ENCODE data around the gene CPLANE2.
"Not testable (repeated sequence)": the region's sequence is repeated elsewhere in the genome, so short reads cannot be mapped to it uniquely, and the experiment has no call there.

The CPLANE2 gene

GRCh38 chr1:16236511-16237342, at the start of gene CPLANE2:
Gene CPLANE2 (minus strand): TSS chr1:16237183. CDS start chr1:16236742, 441 bp downstream.
- Mint-ChIP-seq H3K4me3 (peak within 1 kb of the TSS; percentile 90), H3K9me3 (ENCODE audit: low read depth) (no peaks in the 10 kb centered on the region), H3K4me1 (ENCODE audit: low read depth) (peaks cover 20% of the 10 kb centered on the region), H3K27me3 (no peaks in the 10 kb centered on the region), H3K27ac (peak within 1 kb of the TSS; percentile 89), H3K36me3 (no peaks in the 10 kb centered on the region)

GRCh38 chr1:16286122-16286521, 49.1 kb upstream of the CPLANE2 start:
- Mint-ChIP-seq H3K9me3 (ENCODE audit: low read depth) (no peaks in the 10 kb centered on the region), H3K4me1 (ENCODE audit: low read depth) (peaks cover 5% of the 10 kb centered on the region), H3K27me3 (no peaks in the 10 kb centered on the region), H3K4me3 (no peak overlapping the region), H3K27ac (no peak overlapping the region), H3K36me3 (no peaks in the 10 kb centered on the region)

GRCh38 chr1:16281765-16282164, 44.8 kb upstream of the CPLANE2 start:
- Mint-ChIP-seq H3K9me3 (ENCODE audit: low read depth) (no peaks in the 10 kb centered on the region), H3K36me3 (no peaks in the 10 kb centered on the region), H3K27ac (no peak overlapping the region), H3K4me3 (no peak overlapping the region), H3K27me3 (no peaks in the 10 kb centered on the region), H3K4me1 (ENCODE audit: low read depth) (peaks cover 3% of the 10 kb centered on the region)

- H3K27me3 Mint-ChIP-seq, result no peaks in the 10 kb centered on the region
- no peaks in the 10 kb centered on the region for H3K9me3 Mint-ChIP-seq (ENCODE audit: low read depth)
- no peak overlapping the region for H3K4me3 Mint-ChIP-seq
- no peaks in the 10 kb centered on the region for H3K36me3 Mint-ChIP-seq
- peaks cover 12% of the 10 kb centered on the region for H3K4me1 Mint-ChIP-seq (ENCODE audit: low read depth)
- H3K27ac Mint-ChIP-seq, result no peak overlapping the region
Measured at GRCh38 chr1:16279186-16279585, 42.2 kb upstream of the CPLANE2 start.

GRCh38 chr1:16276302-16277030, 39.5 kb upstream of the CPLANE2 start:
- Mint-ChIP-seq H3K9me3 (ENCODE audit: low read depth) (no peaks in the 10 kb centered on the region), H3K27ac (no peak overlapping the region), H3K27me3 (no peaks in the 10 kb centered on the region), H3K4me1 (ENCODE audit: low read depth) (peaks cover 16% of the 10 kb centered on the region), H3K36me3 (peaks cover 3% of the 10 kb centered on the region), H3K4me3 (no peak overlapping the region)

- Mint-ChIP-seq H3K36me3 (peaks cover 3% of the 10 kb centered on the region), H3K27ac (no peak overlapping the region), H3K4me3 (no peak overlapping the region), H3K9me3 (ENCODE audit: low read depth) (no peaks in the 10 kb centered on the region), H3K4me1 (ENCODE audit: low read depth) (peaks cover 20% of the 10 kb centered on the region), H3K27me3 (no peaks in the 10 kb centered on the region)
Measured at GRCh38 chr1:16275591-16275990, 38.6 kb upstream of the CPLANE2 start.

GRCh38 chr1:16267690-16268180, 30.8 kb upstream of the CPLANE2 start:
- Mint-ChIP-seq H3K9me3 (ENCODE audit: low read depth) (no peaks in the 10 kb centered on the region), H3K4me3 (no peak overlapping the region), H3K27ac (no peak overlapping the region), H3K27me3 (no peaks in the 10 kb centered on the region), H3K4me1 (ENCODE audit: low read depth) (peaks cover 25% of the 10 kb centered on the region), H3K36me3 (no peaks in the 10 kb centered on the region)

- Mint-ChIP-seq H3K4me1 (ENCODE audit: low read depth) (peaks cover 25% of the 10 kb centered on the region), H3K9me3 (ENCODE audit: low read depth) (no peaks in the 10 kb centered on the region), H3K27me3 (no peaks in the 10 kb centered on the region), H3K27ac (peak overlapping the region; percentile 23), H3K36me3 (no peaks in the 10 kb centered on the region), H3K4me3 (no peak overlapping the region)
Measured at GRCh38 chr1:16266411-16267118, 29.6 kb upstream of the CPLANE2 start.

GRCh38 chr1:16262067-16262466, 25.1 kb upstream of the CPLANE2 start:
- Mint-ChIP-seq H3K36me3 (no peaks in the 10 kb centered on the region), H3K4me3 (no peak overlapping the region), H3K27ac (no peak overlapping the region), H3K4me1 (ENCODE audit: low read depth) (peaks cover 11% of the 10 kb centered on the region), H3K9me3 (ENCODE audit: low read depth) (no peaks in the 10 kb centered on the region), H3K27me3 (no peaks in the 10 kb centered on the region)

- H3K4me1 Mint-ChIP-seq (ENCODE audit: low read depth), result peaks cover 3% of the 10 kb centered on the region
- no peaks in the 10 kb centered on the region for H3K9me3 Mint-ChIP-seq (ENCODE audit: low read depth)
- no peaks in the 10 kb centered on the region for H3K36me3 Mint-ChIP-seq
- H3K27ac Mint-ChIP-seq, result no peak overlapping the region
- no peaks in the 10 kb centered on the region for H3K27me3 Mint-ChIP-seq
- no peak overlapping the region for H3K4me3 Mint-ChIP-seq
Measured at GRCh38 chr1:16260814-16261213, 23.8 kb upstream of the CPLANE2 start.

- no peaks in the 10 kb centered on the region for H3K4me1 Mint-ChIP-seq (ENCODE audit: low read depth)
- H3K36me3 Mint-ChIP-seq, result no peaks in the 10 kb centered on the region
- no peak overlapping the region for H3K27ac Mint-ChIP-seq
- no peaks in the 10 kb centered on the region for H3K27me3 Mint-ChIP-seq
- no peaks in the 10 kb centered on the region for H3K9me3 Mint-ChIP-seq (ENCODE audit: low read depth)
- H3K4me3 Mint-ChIP-seq, result no peak overlapping the region
Measured at GRCh38 chr1:16258591-16259135, 21.7 kb upstream of the CPLANE2 start.

- H3K27ac Mint-ChIP-seq, result no peak overlapping the region
- no peaks in the 10 kb centered on the region for H3K36me3 Mint-ChIP-seq
- no peaks in the 10 kb centered on the region for H3K4me1 Mint-ChIP-seq (ENCODE audit: low read depth)
- H3K4me3 Mint-ChIP-seq, result no peak overlapping the region
- no peaks in the 10 kb centered on the region for H3K27me3 Mint-ChIP-seq
- no peaks in the 10 kb centered on the region for H3K9me3 Mint-ChIP-seq (ENCODE audit: low read depth)
Measured at GRCh38 chr1:16257968-16258367, 21.0 kb upstream of the CPLANE2 start.

GRCh38 chr1:16257556-16257955, 20.6 kb upstream of the CPLANE2 start:
- H3K27me3 Mint-ChIP-seq; H3K9me3 Mint-ChIP-seq (ENCODE audit: low read depth); H3K4me3 Mint-ChIP-seq; H3K36me3 Mint-ChIP-seq; H3K4me1 Mint-ChIP-seq (ENCODE audit: low read depth); H3K27ac Mint-ChIP-seq: not testable (repeated sequence)

GRCh38 chr1:16256478-16256877, 19.5 kb upstream of the CPLANE2 start:
- H3K4me3 Mint-ChIP-seq, result no peak overlapping the region
- no peaks in the 10 kb centered on the region for H3K36me3 Mint-ChIP-seq
- no peaks in the 10 kb centered on the region for H3K9me3 Mint-ChIP-seq (ENCODE audit: low read depth)
- no peaks in the 10 kb centered on the region for H3K27me3 Mint-ChIP-seq
- no peaks in the 10 kb centered on the region for H3K4me1 Mint-ChIP-seq (ENCODE audit: low read depth)
- H3K27ac Mint-ChIP-seq, result peak overlapping the region; percentile 66
